ENCODE results near the gene CHID1.

CHID1 gene

DNA sequence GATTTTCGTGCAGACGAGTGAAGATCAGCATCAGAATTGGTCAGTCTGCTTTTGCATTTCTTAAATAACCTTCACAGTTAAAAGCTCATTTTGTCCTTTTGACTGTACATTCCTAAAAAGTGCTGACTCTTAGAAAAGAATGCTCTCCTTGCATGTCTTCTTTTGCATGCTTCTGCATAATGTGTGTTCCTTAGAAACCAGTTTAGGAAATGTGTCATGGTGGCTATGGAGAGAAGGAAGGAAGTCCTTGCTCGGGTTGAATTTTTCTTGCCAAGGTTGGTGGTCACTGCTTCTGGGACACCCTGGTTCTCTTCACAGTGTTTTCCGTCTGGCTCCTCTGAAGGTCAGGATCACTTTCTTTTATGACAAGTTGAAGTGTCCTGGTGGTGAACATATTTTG is 21.8 kb upstream of the CHID1 start:
- DNase-seq = peak; percentile 33

DNA sequence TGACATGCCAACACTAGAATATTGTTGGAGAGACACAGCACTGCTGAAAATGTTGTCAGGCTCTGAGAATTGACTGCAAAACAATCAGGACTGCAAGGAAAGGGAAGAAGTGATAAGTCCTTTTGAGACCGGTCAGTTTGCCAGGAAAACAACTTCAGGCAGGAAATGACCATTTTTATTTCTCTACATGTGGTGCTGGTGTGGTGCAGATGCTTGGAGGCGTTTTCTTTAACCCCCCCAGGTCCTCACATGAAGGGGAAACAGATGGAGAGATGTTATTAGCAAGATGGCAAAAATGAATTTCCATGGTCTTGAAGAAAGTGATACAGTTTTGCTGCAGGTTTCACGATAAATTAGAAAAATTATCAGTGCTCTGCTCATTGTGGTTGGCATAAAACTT is 20.8 kb upstream of the CHID1 start:
- DNase-seq = no peak

DNA sequence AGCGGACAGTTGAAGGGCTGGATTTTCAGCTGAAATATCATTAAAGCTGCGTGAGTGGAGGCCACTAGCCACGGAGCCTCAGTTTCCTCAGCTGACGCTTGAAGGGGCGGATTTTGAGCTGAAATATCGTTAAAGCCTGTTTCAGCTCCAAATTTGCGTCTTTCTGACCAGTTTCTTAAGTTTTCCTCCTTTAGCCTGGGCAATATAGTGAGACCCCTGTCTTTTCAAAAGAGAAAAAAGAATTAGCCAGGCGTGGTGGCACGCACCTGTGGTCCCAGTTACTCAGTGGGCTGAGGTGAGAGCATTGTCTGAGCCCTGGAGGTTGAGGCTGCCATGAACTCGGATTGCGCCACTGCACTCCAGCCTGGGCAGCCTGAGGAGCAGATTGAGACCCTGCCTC is 18.8 kb upstream of the CHID1 start:
- no peak for DNase-seq

DNA sequence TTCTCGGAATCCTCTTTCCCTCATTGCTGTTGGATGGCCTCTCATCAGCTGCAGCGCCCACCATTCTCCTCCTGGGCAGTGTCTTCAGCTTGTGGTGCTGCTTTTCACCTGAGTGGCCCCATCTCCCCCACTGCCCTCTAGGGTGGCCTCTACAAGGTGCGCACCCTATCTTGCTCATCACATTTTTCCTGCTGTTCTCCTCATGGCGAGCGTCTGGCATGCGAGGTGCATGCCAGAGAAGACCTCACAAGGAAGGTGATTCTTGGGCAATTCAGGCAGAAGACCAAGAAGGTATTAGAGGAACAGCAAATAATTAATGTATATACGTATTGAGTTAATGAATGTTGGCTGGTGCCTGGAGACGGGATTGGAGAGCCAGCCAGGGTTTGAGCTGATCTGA is 18.2 kb upstream of the CHID1 start:
- DNase-seq = no peak

DNA sequence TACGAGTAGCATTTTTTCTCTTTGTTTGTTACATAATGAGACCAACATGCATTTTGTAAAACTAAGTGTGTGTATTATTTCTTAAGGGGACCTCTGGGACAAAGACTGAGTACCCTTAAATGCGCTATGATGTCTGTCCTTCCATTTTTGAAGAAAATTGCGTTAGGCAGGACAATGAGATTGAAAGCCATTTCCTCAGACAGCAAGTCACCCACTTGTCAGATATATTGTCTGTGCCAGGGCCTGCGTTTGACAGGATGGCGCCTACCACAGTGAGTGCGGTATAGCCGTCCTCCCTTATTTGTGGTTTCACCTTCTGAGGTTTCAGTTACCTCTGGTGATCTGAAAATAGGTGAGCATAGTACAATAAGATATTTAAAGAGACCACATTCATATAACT is 17.3 kb upstream of the CHID1 start:
- DNase-seq = no peak

DNA sequence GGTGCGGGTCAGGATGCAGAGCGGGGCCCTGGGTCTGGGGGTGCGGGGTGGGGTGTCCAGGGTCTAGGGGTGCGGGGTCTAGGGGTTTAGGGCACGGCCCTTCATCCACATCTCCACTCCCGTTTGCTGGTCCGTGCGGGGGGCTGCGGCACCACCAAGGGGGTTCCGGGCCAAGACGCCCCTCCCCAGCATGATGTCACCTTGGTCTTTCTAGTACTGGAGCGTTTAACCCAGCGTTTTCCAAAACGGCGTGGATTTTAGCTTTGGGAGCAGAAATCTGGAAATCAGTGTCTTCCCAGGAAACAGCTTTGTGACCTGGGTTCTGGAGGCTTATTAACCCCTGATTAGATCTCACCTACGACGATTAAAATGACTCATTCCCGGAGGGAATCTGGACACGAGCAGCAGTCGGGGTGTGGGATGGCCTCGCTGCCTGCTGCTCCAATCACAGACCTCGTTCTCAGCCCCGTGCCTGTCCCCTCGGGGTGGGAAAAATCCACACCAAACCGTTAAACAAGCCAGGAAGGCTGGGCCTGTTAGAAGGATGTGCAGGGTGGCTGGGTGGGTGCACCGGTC is 15.8 kb upstream of the CHID1 start:
- DNase-seq = no peak

DNA sequence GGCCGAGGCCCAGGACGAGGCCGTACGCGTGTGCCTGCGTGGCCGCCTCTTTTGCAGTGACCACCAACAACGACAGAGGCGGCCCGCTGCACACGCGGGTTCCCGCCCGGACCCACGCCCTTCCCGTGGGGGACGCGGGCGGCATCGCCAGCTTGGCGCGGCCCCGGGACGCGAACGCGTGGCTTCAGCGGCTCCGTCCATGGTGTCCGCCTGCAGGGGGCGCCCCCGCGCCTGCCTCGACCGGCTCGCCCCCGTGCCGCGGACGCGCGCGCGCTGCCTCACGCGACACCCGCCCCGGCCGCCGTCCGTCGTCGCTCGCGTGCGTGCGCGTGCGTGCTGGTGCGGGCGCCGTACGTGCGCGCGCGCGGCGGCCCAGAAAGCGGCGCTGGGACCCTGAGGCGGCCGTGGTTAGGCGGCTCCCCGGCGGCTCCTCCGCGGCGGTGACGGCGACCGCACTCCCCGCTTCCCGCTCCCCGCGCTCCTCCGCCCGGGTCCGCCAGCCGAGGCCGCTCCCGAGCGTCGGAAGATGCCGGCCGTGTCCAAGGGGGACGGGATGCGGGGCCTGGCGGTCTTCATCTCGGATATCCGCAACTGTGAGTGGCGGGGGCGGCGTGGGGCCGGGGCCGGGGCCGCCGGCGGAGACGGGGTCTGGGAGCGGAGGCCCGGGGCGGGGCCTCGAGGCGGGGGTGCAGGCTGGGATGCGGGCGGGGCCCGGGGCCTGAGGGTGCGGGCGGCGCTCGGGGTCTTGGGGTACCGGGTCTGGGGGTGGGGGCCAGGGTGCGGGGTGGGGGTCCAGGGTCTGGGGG is 15.1 kb upstream of the CHID1 start, which contains the start of gene AP2A2:
Gene AP2A2 (plus strand): TSS at position 375 of the 806 bp plus-strand sequence. CDS start 152 bp downstream, at position 527.
- DNase-seq = peak; percentile 81

DNA sequence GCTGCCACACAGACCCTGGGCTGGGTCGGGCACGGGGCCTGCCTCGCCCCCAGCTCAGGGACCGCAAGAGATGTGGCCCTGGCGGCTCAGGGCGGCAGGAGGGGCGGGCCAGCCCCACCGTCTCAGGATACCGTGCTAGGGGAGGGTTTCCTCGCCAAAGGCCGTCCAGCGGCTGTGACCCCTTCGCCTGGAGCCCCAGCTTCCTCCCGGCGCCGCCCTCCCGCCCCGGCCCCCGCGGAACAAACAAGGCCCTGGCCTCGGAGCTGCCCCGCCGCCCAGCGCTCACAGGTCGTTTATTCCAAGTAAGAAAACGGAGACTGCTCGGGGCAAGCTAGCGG is 14.5 kb upstream of the CHID1 start:
- no peak for DNase-seq

DNA sequence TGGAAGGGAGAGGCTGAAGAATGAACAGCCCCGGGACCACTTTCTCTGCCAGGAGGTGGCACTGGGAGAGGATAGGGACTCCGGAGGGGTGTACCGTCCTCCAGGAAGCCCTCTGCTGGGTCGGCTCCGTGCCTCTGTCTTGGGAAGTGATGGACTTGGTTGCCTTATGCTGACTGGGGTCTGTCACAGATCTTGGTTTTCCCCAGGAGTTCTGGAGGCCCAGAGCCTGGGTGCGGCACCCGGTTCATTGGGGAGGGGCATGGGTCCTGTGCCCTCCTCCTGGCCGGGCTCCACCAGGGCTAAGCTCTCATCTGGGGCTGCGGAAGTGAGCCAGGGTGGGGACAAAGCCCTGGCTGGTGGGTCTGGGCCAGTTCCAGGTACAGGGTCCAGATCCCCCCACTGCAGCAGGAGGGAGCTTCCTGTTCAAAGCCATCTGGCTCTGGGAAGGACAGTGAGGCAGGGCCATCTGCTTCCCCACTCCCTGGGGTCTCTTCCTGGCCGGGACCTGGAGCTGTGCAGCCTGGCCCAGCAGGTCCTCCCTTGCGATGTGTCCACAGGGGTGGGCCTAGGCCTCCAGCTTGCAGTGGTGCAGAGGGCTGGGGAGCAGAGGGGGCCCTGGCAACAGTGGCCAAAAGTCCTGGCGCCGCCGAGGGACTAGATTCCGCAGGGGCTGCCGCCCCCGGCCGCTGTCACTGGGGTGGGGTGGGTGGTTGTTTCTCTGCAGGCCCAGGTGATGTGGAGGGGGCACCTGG is 14.0 kb upstream of the CHID1 start:
- no peak for DNase-seq

DNA sequence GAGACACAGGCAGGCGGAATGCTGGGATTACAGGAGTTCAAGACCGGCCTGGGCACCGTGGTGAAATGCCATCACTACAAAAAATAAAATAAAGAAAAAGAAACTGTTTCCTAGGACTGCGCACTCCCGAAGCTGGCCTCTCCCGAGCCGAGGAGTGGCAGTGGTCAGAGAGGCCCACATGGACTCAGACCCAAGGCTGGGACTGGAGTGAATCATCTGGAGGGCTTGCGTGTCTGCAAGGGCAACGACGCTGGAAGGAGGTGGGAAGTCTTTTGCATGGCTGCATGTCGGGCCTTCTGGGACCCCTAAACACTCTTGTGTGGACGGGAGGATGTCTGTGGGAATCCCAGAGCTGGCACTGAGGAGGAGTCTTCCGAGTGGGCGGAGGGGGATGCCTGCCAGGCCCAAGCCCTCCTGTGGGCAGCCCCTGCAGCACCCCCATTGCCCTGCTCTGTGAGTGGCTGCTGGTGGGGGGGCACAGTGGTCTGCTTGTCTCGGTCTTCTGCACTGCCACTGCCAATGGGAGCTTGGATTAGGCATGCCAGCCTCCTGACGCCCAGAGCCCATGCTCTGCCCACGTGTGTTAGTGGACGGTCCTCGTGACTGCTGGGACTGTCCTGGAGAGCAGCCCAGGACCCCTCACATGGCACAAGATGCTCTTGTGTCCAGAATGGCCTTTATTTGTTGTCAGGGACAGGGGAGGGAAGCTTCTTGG is 13.2 kb upstream of the CHID1 start:
- no peak for DNase-seq

DNA sequence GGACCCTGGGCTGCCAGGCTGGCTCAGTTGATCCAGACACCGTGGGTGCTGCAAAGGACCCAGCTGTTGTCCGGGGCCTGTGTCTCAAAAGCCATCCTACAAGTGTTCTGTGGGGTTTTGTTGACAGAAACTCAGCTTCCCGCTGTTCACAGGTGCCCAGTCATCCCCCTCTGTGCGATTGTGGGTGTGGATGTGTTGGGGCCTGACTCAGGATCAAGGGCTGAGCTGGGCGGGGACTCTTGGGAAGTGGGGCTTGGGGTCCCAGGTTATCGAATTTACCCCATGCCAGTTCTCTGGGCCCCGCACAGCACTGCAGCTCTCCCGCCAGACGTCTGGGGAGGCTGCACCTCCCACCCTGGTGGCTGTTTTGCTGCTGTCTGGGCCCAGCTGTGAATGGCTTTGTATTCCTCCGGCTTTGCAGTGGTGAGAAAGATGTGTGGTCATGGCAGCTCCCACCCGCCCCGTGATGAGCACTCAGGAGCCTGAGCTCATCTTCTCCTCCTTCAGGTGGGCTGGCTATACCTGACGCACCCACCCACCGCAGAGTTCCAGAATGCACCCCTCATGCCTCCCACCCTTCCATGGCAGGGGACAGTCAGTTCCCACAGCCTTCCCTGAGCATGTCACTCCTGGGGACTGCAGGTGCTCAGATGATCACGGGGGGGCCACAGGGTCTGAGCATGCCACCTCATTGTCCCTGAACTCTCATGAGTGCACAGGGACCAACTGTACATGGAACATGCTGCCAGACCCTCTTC is 11.5 kb upstream of the CHID1 start:
- DNase-seq = no peak

DNA sequence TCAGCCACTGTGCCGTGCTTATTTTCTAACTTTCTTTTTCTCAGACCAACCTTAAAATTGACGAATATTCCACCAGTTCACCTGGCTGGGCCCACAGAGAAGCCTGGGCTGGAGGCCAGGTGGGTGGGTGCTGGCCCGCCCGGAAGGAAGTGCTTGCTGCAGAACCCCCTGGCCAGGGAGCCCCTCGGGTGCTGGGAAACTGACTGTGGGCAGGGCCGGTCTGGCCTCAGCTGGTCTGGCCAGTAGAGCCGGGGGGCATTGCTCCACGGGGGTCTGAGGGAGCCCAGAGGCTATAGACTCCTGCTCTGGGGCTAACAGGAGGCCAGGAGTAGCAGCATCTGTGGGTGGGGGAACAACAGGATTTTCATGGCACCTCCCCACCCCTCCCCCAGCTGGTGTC is 6.8 kb upstream of the CHID1 start:
- no peak for DNase-seq

DNA sequence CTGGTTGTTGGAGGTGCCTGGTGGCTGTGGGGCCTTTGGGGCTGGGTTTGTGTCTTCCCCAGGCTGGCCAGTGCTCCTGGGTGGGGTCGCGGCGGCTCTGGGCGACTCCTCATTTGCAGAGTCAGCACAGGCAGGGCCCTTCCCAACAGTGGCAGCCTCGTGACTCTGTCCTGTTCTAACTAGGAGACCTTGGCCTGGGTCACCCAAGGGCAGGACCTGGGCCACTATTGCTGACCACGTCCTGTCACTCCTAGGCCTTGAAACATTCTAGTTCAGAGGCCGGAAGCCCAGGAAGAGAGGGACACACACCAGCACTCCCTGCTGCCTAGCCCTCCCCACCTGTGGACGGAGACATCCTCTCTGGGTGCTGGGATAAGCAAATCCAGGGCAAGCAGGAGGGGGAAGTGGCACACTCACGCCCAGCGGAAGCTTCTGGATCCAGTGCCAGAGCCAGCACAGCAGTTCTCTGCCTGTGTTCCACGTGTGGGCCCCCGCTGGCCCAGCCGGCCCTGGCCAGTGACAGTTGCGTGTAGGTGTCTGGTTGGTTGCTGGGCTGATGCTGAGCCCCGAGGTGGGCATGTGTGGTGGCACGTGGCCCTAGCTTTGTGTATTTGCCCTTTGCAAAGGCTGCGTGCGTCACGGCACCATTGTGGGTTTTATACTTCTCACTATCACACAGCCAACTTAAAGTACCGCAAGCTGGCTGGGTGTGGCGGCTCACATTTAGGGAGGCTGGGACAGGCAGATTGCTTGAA is 4.3 kb upstream of the CHID1 start:
- DNase-seq = no peak

DNA sequence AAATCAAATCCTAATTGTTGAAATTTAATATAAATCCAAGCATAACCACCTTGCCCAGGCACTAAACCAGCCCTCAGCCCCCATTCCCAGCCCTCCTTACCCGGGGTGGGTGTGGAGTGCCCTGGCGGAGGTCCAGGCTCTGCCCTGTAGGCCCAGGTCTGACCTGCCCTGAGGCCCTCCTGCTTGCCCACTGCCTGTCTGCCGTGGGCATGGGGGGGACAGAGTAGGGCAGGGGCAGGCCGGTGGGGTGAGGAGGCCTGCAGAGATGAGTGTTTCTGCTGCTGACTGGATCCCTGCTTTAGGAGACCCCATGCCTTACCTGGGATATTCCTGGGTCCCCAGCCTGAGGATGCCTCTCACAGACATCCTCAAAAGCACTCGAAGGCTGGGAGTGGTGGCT is 3.6 kb upstream of the CHID1 start:
- DNase-seq = no peak

DNA sequence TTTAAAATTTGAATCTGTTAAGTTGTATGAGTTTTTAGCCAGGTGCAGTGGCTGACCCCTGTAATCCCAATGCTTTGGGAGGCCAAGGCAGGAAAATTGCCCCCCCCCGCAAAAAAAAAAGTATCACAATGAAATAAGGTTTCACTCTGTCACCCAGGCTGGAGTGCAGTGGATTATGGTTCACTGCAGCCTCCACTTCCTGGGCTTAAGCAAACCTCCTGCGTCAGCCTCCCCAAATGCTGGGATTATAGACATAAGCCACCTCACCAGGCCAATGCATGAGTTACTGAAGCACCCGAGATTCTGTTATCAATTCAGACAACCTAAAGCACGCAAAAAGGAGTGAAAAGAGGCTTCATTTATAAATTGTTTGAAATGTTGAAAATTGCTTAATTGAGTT is 2.4 kb upstream of the CHID1 start:
- no peak for DNase-seq

DNA sequence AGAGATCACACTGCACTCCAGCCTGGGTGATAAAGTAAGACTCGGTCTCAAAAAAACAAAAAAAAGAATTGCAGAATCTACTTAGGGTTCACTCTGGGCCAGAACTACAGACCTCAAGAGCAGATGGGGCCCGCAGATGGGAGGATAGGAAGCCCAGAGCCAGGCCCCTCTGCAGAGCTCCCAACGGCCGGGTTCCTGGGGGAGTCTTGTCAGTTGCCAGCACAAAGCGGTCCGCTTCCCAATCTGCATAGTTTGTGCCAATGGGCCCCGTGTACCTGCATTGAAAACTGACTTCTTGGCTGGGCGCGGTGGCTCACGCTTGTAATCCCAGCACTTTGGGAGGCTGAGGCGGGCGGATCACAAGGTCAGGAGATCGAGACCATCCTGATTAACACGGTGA is 1.7 kb upstream of the CHID1 start:
- no peak for DNase-seq

DNA sequence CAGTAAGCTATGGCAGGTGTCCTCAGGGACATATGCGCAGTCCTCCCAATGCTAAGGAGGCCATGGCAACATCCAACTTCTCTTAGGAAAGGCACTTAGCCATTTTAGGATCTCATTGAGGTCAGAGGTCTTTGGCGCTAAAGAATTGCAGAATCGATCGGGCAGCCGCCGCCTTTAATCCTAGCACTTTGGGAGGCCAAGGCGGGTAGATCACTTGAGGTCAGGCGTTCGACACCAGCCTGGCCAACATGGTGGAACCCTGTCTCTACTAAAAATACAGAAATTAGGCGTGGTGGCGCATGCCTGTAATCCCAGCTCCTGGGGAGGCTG is 1.2 kb upstream of the CHID1 start:
- peak; percentile 60 for DNase-seq

DNA sequence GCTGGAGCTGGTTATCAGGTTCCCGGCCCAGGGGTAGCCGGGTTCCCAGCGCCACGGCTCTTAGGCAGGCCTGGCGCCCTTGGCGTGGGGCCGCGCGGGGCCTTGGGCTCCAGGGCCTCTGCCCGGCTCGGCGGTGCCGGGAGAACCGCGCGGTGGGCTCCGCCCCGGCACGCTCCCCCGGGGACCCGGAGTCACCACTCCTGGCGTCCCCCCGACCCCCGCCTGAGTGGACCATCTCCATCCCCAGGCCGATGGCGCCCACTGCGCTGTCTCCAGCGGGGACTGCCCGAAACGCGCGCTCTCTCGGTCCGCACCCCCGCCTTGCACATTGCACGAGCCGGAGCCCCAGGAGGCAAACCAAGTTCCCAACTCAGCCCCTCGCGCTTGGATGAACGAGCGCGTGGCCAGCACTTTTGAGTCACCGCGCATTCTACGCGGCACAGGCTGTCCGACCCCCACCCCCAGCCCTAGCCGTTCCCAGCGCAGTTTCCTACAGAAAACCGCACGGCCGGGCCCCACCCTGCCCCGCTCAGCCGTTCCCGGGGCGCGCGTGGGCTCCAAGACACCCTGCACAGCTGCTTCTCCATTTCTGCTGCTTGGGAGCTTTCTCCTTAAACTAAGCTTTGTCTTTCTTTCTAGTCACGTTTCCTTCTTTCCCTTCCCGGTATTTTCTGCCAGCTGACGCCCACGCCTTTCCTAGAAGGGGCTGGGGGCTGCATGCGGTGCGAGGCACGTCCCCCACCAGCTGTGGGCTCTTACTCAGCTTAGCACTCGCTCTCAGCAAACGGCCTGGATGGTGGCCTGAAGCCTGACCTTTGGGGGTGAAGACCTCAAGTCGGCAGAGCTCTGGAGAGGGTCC is 650 bp upstream of the CHID1 start:
- DNase-seq = peak; percentile 47

DNA sequence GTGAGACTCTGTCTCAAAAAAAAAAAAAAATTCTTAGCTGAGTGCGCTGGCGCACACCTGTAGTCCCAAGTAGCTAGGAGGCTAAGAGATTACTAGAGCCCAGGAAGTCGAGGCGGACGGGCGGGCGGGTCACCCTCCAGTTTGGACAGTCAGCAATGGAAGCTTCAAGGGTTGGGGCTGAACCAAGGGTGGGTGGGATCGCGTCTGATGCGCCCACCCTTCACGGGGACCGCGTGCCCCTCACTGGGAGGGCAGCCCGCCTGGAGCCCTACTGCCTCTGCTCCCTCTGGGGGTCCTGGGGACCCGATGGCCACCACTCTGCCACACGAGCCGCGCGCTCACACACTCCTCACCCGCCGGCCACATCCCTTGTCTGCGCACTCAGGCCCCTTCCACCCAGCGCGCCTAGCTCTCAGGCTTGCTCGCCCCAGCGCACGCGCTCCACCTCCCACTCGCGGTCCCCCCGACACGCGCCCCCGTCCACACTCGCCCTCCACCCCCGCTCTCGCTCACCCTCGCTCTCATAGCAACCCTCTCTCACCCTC is 494 bp downstream of the CHID1 start:
- no peak for DNase-seq

DNA sequence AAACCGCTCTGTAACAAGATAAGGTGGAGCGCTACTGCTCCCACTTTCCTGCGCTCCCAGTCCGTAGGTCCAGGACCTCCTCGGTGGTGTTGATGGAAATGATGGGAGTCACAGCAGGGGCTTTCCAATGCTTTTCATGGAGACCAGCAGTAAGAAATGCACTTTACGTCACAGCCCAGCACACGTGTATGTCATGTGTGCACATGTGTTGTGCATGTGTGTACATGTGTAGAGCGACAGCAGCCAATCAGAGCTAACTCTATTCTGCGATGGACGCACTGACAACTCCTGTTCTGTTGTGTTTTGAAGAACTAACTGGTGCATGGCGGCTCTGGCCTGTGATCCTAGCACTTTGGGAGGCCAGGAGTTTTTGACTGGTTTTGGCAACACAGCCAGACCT is 1.2 kb downstream of the CHID1 start:
- DNase-seq = no peak

DNA sequence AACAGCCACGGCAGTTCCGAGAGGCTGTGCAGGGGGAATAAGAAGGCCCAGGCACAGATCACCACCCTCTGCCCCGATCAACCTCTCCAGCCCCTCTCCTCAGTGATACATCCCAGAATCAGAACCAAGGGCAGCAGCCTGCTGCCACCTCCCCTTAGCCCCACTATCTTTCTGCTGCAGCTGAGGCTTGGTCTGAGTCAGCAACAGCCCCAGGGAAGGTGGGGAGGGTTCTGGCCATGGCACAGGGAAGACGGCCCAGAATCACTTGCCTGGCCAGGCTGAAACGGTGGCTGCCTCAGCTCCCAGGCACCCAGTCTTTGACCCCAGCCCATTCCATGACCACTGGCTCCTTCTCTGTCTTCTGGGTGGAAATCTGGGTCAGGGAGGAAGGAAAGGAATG is 2.3 kb downstream of the CHID1 start:
- no peak for DNase-seq

Data from MV-4-11 (cell line).